Vagina (tissue), 2 donors: ENCODE results near the gene CPT1C. TPM values are rescaled to one million over a fixed set of nuclear protein-coding genes. Genes with fewer than 3 reads are reported as not detected.

ENCODE experiments used
- DNase-seq, 2 donors: peaks; one replicate each; pipeline ENCODE4 v3.0.0-alpha.2; 2017; ENCODE audit errors: extremely low spot score in 2 of 2
- H3K27ac ChIP-seq: fragments of 200-600 bp; sonication (generic); one replicate; pipeline ENCODE4 v1.5.1; 2019
- H3K27me3 ChIP-seq: fragments of 200-600 bp; sonication (generic); one replicate; pipeline ENCODE4 v1.5.1; 2019
- H3K36me3 ChIP-seq, 2 donors: fragments of 200-600 bp; sonication (generic); one replicate each; pipeline ENCODE4 v1.5.1; 2017 to 2019
- H3K4me1 ChIP-seq: fragments of 200-600 bp; sonication (generic); one replicate; pipeline ENCODE4 v1.5.1; 2019
- H3K4me3 ChIP-seq, 2 donors: fragments of 200-600 bp; sonication (generic); 1 replicate in 1 of 2; 2 replicates in 1 of 2; pipeline ENCODE4 v1.5.1; 2016 to 2019
- H3K9me3 ChIP-seq: fragments of 200-600 bp; sonication (generic); one replicate; pipeline ENCODE4 v1.5.1; 2019
- CTCF ChIP-seq, 3 experiments: fragments of 450-650 bp in 2 of 3; fragments of 200-600 bp in 1 of 3; sonication (generic) in 1 of 3; IDR thresholded peaks; one replicate each; pipeline ENCODE4 v1.5.1; 2017 to 2019; ENCODE audit warnings: antibody characterized with exemption in 3 of 3, mild to moderate bottlenecking in 2 of 3, moderate library complexity in 2 of 3
- POLR2A ChIP-seq, 2 donors: fragments of 450-650 bp; IDR thresholded peaks; one replicate each; pipeline ENCODE4 v1.6.1; 2017; ENCODE audit warnings: antibody characterized with exemption in 2 of 2, mild to moderate bottlenecking in 2 of 2, moderate library complexity in 2 of 2
- POLR2AphosphoS5 ChIP-seq, 2 donors: sonication (generic); formaldehyde crosslinking; IDR thresholded peaks; one replicate each; pipeline ENCODE4 v1.9.0; 2017; ENCODE audit warnings: antibody characterized with exemption in 2 of 2, mild to moderate bottlenecking in 2 of 2, low read depth in 1 of 2; ENCODE audit not compliant: insufficient read depth in 1 of 2
- intact Hi-C: fragments of 100-400 bp; cut with DNase I; formaldehyde crosslinking; loops from one replicate; pipeline ENCODE4 v1.15.1; 2023
- total RNA-seq: library from RNA; depleted of rRNA; stranded (reverse); fragments of >200 nt; gene quantifications from one replicate; pipeline ENCODE4 v1.2.3, GENCODE V29; 2016

CPT1C gene
- total RNA-seq, 1 donor from 2014 or later, result 12.3 TPM

- peak overlapping the region; percentile 68 to 73 for H3K4me3 ChIP-seq
- peaks cover 22% of the 10 kb centered on the region for H3K4me1 ChIP-seq
- no peak for DNase-seq
- no peaks in the 10 kb centered on the region for H3K9me3 ChIP-seq
- TF ChIP-seq POLR2A (IDR thresholded peaks at IDR 0.05), result no peak
- no peak for TF ChIP-seq CTCF (IDR thresholded peaks at IDR 0.05)
- no peak for TF ChIP-seq POLR2AphosphoS5 (IDR thresholded peaks at IDR 0.05; ENCODE audit: insufficient read depth in 1 of 2, low read depth in 1 of 2)
- no peaks in the 10 kb centered on the region for H3K27me3 ChIP-seq
- intact Hi-C loops, result loop anchor here (10.0 kb wide), 1 partner anchor 170 kb away; the partner anchor contains the start of gene RPS11
- H3K27ac ChIP-seq, result peak overlapping the region; percentile 89
- peaks cover 0 to 30% of the 10 kb centered on the region in 2 donors for H3K36me3 ChIP-seq
These were observed 25.9 kb upstream of the CPT1C start for GRCh38 chr19:49665036-49665350.

- Histone ChIP-seq H3K4me3 (peak within 1 kb of the TSS; percentile 68 to 73), H3K9me3 (no peaks in the 10 kb centered on the region), H3K4me1 (peaks cover 22% of the 10 kb centered on the region), H3K36me3 (peaks cover 0 to 24% of the 10 kb centered on the region in 2 donors), H3K27me3 (no peaks in the 10 kb centered on the region), H3K27ac (peak within 1 kb of the TSS; percentile 89)
- TF ChIP-seq CTCF (IDR thresholded peaks at IDR 0.05), result no peak
- TF ChIP-seq POLR2AphosphoS5 (IDR thresholded peaks at IDR 0.05; ENCODE audit: insufficient read depth in 1 of 2, low read depth in 1 of 2), result peak; percentile 99 to 100
- peak in 1 of 2 donors; percentile 85 for TF ChIP-seq POLR2A (IDR thresholded peaks at IDR 0.05)
- intact Hi-C loops, result loop anchor here (10.0 kb wide), 1 partner anchor 171 kb away; the partner anchor contains the start of gene RPS11
- DNase-seq, result peak; percentile 98
These were observed 25.4 kb upstream of the CPT1C start, which contains the start of the genes BCL2L12 and IRF3 for GRCh38 chr19:49665351-49666119. Gene BCL2L12, plus strand, starts transcription at chr19:49665933. Its CDS starts 760 bp downstream, at chr19:49666693. Gene IRF3, minus strand, starts transcription at chr19:49665857. Its CDS starts 1,019 bp downstream, at chr19:49664838.

- intact Hi-C loops, result loop anchor here (10.0 kb wide), 1 partner anchor 171 kb away; the partner anchor contains the start of gene RPS11
- no peak for TF ChIP-seq POLR2AphosphoS5 (IDR thresholded peaks at IDR 0.05; ENCODE audit: insufficient read depth in 1 of 2, low read depth in 1 of 2)
- no peak for TF ChIP-seq POLR2A (IDR thresholded peaks at IDR 0.05)
- no peak for TF ChIP-seq CTCF (IDR thresholded peaks at IDR 0.05)
- Histone ChIP-seq H3K9me3 (no peaks in the 10 kb centered on the region), H3K27ac (peak overlapping the region; percentile 89), H3K4me1 (peaks cover 22% of the 10 kb centered on the region), H3K36me3 (peaks cover 0 to 19% of the 10 kb centered on the region in 2 donors), H3K27me3 (no peaks in the 10 kb centered on the region), H3K4me3 (peak overlapping the region; percentile 68 to 73)
- no peak for DNase-seq
These were observed 24.8 kb upstream of the CPT1C start for GRCh38 chr19:49666120-49666444.

GRCh38 chr19:49667473-49667872, 23.4 kb upstream of the CPT1C start:
- H3K4me1 ChIP-seq, result peaks cover 28% of the 10 kb centered on the region
- H3K27me3 ChIP-seq, result no peaks in the 10 kb centered on the region
- no peaks in the 10 kb centered on the region for H3K9me3 ChIP-seq
- DNase-seq, result no peak
- no peak overlapping the region for H3K27ac ChIP-seq
- no peak overlapping the region for H3K4me3 ChIP-seq
- H3K36me3 ChIP-seq, result peaks cover 0 to 5% of the 10 kb centered on the region in 2 donors
- intact Hi-C loops, result loop anchor here (10.0 kb wide), 1 partner anchor 173 kb away; the partner anchor contains the start of gene RPS11
- TF ChIP-seq POLR2A (IDR thresholded peaks at IDR 0.05) (no peak), CTCF (IDR thresholded peaks at IDR 0.05) (no peak), POLR2AphosphoS5 (IDR thresholded peaks at IDR 0.05; ENCODE audit: insufficient read depth in 1 of 2, low read depth in 1 of 2) (no peak)

- intact Hi-C loops, result loop anchor here (10.0 kb wide), 1 partner anchor 175 kb away; the partner anchor contains the start of gene RPS11
- no peaks in the 10 kb centered on the region for H3K36me3 ChIP-seq
- DNase-seq, result no peak
- H3K27ac ChIP-seq, result no peak overlapping the region
- H3K27me3 ChIP-seq, result no peaks in the 10 kb centered on the region
- TF ChIP-seq POLR2AphosphoS5 (IDR thresholded peaks at IDR 0.05; ENCODE audit: insufficient read depth in 1 of 2, low read depth in 1 of 2) (no peak), POLR2A (IDR thresholded peaks at IDR 0.05) (no peak), CTCF (IDR thresholded peaks at IDR 0.05) (no peak)
- no peak overlapping the region for H3K4me3 ChIP-seq
- no peaks in the 10 kb centered on the region for H3K9me3 ChIP-seq
- peaks cover 18% of the 10 kb centered on the region for H3K4me1 ChIP-seq
These were observed 21.4 kb upstream of the CPT1C start for GRCh38 chr19:49669516-49669915.
